Measurements from ENCODE around the gene STK11.

The STK11 gene

DNA sequence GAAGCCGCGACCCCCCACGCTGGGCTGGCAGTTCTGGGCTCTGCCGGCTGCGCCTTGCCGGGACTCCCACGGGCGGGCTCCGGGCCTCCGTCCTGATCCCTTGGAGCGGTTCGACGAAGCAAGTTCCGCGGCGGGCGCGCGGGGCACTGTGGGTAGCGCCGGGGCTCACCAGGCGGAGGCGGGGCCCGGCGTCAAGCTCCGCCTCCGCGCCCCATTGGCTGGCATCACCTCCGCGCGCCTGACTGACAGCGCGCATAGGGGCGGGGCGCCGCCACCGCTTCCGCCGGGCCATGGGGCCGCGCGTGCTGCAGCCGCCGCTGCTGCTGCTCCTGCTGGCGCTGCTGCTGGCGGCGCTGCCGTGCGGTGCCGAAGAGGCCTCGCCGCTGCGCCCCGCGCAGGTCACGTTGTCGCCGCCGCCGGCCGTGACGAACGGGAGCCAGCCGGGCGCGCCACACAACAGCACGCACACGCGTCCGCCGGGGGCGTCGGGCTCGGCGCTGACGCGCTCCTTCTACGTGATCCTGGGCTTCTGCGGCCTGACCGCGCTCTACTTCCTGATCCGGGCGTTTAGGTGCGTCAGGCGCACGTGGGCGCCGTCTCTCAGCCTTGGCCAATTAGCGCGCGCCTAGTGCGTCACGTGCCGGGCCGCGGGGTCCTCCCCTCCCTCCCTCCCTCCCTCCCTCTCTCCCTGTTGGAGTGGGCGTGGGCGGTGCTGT, 69.8 kb downstream of the STK11 start, which contains the start of gene FAM174C:
Gene FAM174C, plus strand, starts transcription at position 271 of the 716 bp plus-strand sequence. Its CDS starts 20 bp downstream, at position 291.
- in situ Hi-C loops (cut with HindIII; ENCODE audit: low sequenced_read_pairs): no loop called here
- peak; percentile 89 for DNase-seq (ENCODE audit: low read depth)
- H3K4me3 ChIP-seq (ENCODE audit: low read depth, low read length): peak within 1 kb of the TSS; percentile 62
- TF ChIP-seq, protein P1, sequence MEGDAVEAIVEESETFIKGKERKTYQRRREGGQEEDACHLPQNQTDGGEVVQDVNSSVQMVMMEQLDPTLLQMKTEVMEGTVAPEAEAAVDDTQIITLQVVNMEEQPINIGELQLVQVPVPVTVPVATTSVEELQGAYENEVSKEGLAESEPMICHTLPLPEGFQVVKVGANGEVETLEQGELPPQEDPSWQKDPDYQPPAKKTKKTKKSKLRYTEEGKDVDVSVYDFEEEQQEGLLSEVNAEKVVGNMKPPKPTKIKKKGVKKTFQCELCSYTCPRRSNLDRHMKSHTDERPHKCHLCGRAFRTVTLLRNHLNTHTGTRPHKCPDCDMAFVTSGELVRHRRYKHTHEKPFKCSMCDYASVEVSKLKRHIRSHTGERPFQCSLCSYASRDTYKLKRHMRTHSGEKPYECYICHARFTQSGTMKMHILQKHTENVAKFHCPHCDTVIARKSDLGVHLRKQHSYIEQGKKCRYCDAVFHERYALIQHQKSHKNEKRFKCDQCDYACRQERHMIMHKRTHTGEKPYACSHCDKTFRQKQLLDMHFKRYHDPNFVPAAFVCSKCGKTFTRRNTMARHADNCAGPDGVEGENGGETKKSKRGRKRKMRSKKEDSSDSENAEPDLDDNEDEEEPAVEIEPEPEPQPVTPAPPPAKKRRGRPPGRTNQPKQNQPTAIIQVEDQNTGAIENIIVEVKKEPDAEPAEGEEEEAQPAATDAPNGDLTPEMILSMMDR (IDR thresholded peaks at IDR 0.05; ENCODE audit: low read depth, low read length, missing control alignments): no peak

DNA sequence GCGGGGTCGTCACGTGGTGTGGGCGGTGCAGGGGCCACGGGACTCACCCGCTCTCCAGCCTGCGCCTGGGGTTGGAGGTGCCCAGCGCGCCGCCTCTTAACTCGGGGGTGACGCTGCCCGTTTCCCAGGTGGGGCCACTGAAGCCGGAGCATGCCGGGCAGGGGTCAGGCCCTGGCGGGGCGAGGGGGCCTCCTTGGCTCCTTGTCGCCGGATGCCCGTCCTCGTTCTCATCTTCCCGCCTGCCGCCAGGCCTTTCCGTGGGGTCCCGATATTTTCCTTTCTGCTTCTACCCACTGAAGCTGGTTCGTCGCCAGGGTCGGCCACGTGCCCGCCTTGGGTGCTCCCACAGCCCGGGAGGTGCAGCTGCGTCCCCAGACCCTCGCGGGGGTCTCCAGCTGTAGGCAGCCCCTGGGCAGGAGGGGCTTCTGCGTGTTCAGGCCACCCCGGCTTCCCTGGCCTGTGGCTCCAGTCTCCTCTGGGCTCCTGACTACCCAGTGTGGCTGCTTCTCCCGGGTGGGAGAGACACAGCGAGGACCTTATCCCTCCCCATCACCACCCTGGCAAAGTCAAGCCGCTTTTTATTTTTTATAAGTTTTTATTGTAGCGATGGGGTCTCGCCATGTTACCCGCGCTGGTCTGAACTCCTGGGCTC, 70.5 kb downstream of the STK11 start:
- H3K4me3 ChIP-seq (ENCODE audit: low read depth, low read length): peak overlapping the region; percentile 62
- in situ Hi-C loops (cut with HindIII; ENCODE audit: low sequenced_read_pairs): no loop called here
- TF ChIP-seq, protein P1 (IDR thresholded peaks at IDR 0.05; ENCODE audit: low read depth, low read length, missing control alignments): no peak
- no peak for DNase-seq (ENCODE audit: low read depth)

DNA sequence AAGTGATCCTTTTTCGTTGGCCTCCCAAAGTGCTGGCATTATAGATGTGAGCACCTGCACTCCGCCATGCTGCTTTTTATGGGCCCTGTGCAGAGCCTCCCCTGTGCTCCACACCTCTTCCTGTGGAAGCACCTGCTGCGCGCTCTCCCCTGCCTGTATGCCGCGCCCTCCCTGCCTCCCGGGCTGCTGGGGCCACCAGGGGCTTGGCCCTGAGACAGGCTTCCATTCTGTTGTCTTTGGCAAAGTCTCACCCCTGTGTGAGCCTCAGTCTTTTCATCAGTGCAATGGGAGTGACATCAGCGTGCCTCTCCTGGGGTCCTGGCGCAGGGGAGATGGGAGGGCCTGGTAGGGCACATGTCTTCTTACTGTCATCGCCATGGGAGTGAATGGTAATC, 71.0 kb downstream of the STK11 start:
- TF ChIP-seq, protein P1 (IDR thresholded peaks at IDR 0.05; ENCODE audit: low read depth, low read length, missing control alignments): no peak
- H3K4me3 ChIP-seq (ENCODE audit: low read depth, low read length): peak overlapping the region; percentile 62
- in situ Hi-C loops (cut with HindIII; ENCODE audit: low sequenced_read_pairs): no loop called here
- DNase-seq (ENCODE audit: low read depth): no peak

DNA sequence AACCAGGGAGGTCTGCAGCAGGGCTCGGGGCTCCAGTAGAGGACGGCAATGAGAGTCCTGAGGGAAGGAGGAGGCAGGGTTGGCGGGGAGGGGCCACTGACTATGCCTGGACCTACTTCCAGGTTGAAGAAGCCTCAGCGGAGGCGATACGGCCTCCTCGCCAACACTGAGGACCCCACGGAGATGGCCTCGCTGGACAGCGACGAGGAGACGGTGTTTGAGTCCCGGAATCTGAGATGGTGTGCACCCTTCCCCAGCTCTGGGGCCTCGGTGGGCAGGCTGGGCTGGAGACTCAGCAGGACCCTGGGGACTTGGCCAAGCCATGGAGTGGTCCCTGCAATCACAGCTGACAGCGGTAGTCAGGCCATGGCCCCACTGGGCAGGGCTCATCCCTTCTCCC, 71.5 kb downstream of the STK11 start:
- TF ChIP-seq, protein P1 (IDR thresholded peaks at IDR 0.05; ENCODE audit: low read depth, low read length, missing control alignments): no peak
- in situ Hi-C loops (cut with HindIII; ENCODE audit: low sequenced_read_pairs): no loop called here
- DNase-seq (ENCODE audit: low read depth): no peak
- no peak overlapping the region for H3K4me3 ChIP-seq (ENCODE audit: low read depth, low read length)
